HG02642 (cell line): Measurements from ENCODE around the gene VWF.

Experiments
- ATAC-seq: cut with Tn5 transposase; IDR thresholded peaks from one replicate; pipeline ENCODE4 v1.9.1; 2021; ENCODE audit warnings: mild to moderate bottlenecking; ENCODE audit not compliant: unreplicated experiment, poor library complexity

Gene VWF

DNA sequence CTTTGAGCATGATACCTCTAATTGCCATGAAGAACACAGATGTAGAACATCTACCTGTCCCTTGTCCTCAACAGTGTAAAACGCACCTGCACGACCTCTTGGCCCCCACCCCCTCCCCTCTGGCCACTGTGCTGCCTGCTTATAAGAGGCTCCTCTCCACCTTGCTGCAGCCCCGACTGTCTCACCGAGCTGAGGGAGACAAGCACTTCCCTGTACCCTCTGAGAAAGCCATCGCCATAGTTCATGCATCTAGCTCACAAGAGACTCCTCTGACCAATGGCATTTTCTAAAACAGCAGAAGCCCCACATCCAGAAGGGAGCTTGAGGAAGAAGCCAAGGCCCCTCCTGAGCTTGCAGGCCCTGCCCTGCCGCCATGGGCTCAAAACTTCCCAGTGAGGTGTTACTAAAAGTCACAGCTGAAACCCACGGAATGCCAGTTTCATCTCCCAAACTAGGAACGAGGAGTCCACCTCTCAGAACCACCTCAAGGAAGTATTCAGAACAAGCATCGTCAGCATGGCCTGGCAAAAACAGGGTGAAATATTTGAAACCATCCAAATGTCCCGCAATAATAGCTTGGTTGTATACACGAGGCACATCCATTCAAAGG is 157.9 kb downstream of the VWF start:
- no peak for ATAC-seq

DNA sequence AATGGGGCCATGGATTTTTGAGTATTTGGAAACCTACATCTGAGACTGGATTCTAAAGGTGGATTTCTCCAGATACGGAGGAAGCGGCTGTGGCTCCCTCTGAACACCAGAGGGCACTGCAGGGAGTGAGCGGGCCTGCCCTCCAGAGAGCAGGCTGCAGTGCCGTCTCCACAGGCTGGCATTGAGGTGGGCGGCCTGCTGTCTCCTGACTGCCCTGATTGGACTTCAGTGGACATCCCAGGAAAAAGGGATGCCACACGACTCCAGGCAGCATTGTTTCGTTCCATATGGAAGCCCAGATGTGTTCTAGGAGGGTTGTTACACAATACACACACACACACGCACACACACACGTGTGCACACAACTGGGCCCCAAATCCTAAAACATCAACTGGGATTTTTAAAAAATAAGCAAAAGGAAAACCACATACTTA is 158.5 kb downstream of the VWF start:
- peak; percentile 44 for ATAC-seq

DNA sequence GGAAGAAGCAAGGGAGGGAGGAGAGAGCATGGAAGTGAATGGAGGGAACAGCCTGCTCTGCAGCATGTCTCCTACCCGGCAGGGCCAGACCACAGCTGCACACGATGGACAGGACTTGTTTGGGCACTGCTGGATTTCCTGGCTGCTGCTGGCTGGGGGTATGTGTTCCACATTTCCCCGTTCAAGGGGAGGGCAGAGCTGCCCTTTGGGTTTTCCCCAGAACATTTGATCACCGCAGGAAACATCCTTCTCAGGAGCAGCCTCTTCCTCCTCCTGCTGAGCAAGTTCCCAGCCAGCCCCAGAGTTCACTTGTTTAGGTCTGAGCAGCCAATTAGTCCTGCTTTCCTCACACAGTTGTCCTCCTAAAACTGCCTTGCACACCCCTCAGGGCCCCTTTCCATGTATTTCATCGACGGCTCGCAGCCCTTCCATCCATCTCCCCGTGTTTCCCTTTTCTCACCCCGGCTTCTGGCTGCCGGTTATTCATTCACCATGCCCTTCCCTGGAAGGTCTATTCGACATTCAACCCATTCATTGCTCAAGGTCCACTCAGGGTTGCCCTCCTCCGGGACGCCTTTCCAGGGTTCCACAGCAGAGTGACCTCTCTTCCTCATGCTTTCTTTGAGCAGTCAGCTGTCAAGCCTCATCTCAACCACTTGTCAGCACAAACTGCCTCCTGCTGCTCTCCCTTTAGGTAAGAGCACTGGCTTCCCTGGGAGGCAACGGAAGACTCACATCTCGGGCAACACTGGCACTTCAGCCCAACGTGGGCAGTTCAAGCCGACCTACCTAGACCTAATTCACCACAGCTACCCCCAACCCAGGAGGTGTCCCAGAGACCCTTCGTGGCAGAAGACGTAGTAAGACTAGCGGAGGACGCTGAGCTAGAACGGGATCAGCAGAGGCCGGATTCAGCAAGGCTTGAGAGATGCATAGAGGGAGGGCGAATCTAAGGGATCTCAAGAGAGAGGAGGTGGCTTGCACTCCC is 159.3 kb downstream of the VWF start:
- ATAC-seq: no peak

DNA sequence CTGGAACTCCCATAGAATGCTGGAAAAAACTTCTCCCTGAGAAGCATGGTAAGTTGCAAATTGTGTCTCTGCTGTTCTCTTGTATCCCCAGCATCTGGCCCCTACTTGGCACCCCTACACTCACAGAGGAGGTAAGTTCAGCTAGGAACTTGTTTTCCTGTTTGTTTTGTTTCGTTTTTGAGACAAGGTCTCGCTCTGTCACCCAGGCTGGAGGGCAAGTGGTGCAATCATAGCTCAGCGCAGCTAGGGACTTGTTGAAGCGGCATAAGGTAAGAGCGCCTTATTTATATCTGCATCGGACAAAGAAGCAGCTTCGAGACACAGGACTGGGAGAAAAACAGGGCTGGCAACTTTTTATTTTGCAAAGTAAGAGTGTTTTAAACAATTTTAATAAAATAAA is 161.0 kb downstream of the VWF start:
- ATAC-seq: no peak

DNA sequence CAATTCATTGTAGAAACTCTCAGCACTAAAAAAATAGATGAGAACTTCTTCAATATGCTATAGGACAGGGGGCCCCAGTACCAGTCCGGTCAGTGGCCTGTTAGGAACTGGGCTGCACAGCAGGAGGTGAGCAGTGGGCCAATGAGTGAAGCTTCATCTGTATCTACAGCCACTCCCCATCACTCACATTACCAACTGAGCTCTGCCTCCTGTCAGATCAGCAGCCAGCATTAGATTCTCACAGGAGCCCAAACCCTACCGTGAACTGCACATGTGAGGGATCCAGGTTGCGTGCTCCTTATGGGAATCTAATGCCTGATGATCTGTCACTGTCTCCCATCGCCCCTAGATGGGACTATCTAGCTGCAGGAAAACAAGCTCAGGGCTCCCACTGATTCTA is 163.7 kb downstream of the VWF start:
- ATAC-seq: no peak

DNA sequence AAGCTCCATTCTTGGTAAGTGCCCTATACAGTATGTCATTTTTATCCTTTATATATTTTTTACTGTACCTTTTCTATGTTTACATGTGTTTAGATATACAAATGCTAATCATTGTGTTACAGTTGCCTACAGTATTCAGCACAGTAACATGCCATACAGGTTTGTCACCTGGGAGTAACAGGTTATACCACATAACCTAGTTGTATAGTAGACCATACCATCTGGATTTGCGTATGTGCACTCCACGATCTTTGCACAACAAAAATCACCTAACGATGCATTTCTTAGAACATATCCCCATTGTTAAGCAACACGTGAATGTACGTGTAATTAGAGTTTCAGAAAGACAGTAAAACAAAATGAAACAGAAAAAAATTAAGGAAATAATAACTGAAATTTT is 167.5 kb downstream of the VWF start:
- no peak for ATAC-seq

DNA sequence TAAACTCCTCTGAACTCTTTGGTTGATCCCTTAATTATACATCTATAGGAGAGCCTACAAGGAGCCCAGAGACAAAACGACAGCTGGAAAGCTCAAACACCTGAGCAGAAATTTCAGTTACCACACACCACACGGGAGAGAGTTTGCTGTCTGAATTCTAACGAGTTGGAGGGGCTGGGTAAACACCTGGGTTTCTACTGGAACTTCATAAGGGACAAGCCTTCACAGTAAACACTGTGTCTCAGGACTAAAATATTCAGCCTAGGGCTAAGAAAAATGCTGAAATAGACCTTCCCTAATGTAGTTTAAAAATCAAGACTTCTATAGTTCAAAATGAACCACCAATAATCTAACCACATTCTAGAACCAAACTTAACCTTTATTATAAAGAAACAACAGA is 169.8 kb downstream of the VWF start:
- ATAC-seq: no peak

DNA sequence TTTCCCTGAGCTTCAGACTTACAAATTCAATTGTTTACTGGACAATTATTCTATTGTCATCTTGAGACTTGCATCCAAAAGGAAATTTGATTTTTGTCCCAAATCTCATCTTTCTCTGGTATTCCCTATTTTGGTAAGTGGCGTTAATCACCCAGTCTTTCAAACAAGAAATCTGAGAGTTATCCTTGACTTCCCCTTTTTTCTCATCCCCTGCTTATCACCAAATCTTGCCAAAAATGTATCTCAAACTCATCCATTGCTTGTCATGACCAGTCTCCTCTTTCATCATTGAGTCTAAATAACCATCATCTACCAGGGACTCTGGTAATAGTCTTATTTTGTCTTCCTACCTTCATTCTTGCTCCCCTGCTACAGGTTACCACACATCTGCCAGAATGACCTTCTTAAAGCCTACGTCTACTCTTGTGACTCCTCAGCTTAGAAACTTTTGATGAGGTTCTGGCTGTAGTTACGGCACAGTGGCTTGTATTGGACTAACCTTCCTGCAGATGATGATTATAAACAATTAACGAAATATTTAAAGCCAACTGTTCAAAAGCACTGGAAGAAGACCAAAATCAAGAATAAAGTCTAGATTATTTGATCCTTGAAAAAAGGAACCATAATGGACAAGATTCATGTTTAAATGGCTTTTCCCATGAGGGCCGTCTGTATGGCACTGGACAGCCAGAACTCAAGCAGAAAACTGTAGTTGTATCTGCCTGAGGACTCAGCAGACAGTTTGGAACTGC is 170.5 kb downstream of the VWF start:
- no peak for ATAC-seq

DNA sequence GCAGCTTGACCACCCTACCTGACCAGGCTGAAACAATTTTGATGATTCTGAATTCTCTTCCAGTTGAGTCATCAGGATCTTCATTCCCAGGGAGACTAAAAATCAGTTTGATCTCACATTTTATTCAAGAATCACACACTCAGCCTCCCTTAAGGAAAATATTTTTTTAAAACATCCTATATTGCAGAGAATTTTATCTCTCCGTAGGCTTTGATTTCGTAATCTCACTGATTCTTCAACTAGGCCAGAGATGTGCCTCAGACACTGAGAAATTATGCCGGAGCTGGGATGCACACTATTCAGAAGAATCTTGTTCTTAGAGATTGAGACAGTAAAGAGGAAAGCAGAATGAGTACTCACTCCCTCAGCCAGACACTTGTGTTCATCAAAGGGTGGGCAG is 172.4 kb downstream of the VWF start:
- no peak for ATAC-seq

DNA sequence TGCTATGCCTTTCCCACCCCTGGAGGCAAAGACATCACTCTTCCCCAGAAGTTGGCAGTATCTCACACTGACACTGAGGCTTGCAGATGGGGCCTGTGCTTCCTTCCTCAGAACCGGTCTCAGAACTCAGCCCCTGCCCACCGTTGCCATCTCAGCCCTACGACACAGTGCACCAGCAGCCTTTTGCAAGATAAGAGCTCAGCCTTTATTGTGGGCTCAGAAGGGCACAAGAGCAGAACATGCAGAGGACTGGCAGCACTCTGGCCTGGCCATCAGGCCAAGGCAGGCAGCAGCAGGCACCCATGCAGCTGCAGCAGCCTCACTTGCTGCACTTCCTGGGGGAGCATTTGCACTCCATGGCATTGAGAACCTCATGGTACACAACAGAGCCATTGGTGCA is 175.8 kb downstream of the VWF start:
- ATAC-seq: no peak

DNA sequence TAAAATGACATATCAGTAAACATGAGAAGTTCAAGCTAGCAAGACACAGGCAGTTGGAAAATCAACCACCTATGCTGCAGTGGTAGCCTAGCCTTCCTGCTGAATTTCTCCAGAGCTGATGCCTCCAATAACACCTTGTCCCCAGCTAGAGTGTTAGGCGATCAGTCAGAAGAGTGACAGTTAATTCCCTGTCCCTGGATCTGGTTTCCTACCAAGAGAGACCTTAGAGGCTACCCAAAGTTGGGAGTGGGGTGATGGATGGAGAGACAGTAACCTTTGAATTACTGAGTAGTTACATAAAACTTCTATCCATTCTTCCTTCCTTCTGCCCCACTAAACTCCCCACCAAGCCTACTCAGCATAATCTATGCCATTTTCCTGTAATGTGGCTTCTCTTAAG is 177.5 kb downstream of the VWF start:
- ATAC-seq: no peak

DNA sequence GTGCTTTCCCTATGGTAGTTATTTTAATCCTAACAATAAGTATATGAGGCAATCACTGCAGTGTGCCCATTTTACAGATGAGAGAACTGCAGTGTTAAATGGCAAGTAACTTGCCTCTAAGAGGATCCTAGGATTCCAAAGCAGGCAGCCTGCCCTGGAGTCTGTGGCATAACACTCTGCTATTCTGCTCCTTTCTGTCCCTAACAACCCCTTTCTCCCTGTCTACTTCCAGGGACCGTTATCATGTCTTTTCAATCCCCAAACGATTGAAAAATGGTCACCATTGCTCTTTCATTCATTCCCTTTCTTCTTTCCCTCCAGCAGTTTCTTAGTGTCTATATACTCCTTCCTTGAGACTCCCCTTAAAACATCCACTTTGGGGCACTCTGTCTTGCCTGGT is 178.1 kb downstream of the VWF start:
- ATAC-seq: no peak

DNA sequence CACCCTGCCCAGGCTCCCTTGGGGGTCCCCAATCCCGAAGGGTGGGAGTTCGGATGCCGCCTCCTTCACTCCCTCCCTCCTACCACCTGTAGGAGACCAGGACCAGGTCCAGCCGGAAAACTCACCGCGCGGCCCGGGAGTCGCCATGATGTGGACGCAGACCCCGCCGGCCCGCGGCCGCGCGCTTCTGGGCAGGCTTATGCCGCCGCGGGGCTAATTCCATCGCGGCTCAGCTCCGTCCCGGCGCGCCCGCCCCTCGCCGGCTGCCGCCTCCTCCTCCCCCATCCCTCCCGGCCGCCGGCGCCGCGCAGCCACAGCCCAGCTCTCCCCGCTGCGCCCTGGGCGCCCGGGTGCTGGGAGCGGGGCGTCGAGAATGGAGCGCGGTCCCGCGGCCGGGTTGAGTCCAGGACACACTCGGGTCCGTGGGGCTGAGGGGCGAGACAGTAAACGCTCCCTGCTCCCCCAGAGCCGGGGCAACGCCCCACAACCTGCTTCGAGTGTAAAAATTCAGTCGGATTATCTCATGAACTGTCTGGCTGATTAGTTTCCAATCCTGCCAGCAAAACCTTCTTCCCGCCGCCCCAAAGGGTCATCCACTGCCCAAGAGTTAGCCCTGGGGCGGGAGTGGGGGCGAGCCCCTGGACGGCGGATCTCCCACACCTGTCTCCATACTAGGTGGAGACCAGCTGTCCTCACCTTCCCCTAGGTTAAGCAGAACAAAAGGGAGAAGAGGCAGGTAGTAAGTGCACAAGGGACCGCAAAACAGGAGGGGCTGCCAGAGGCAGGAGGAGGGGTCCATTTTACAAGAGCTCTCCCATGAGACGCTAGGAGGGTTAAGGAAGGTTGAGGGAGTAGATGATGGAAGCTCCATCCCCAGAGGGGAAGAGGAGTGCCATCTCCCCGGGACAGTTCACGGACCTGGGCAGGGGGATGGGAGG is 179.1 kb downstream of the VWF start, which contains the start of gene ANO2:
Gene ANO2, minus strand, starts transcription at position 189 of the 938 bp plus-strand sequence. Its CDS starts 42 bp downstream, at position 147.
- no peak for ATAC-seq

DNA sequence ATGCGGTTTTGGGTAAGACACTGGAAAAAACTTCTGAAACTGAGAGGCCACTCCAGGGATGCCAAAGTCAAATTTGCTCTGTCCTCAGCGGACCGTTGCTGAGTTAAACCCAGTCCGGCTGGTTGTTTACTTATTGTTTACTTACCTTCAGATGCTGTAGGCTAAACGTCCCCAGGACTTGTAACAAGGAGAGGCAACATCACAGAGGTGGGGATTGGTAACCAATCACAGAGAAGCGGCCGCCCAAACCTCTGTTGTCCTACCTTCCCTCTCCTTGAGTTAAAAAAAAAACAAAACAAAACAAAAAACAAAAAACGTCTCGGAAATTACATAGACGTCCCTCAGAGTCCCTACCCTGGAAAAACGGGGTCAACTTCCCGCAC is 179.8 kb downstream of the VWF start:
- no peak for ATAC-seq

DNA sequence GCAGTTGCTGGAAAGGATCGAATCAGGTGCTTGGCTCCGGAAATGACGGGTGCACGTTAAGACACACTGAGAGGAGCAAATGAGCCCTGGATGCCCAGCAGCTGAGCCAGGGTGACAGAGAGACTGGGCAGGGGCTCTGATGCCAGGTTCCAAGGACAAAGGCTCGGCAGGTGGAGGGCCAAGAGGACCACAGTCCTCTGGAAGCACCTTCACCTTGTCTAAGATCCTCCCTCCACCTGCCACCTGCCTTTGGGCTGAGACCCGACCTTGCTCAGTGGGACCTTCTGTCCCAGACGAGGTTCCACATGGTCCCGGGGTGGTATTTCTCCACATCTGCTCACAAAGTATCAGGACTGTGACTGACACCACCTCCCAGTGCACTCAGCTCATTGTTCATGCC is 180.4 kb downstream of the VWF start:
- ATAC-seq: no peak

DNA sequence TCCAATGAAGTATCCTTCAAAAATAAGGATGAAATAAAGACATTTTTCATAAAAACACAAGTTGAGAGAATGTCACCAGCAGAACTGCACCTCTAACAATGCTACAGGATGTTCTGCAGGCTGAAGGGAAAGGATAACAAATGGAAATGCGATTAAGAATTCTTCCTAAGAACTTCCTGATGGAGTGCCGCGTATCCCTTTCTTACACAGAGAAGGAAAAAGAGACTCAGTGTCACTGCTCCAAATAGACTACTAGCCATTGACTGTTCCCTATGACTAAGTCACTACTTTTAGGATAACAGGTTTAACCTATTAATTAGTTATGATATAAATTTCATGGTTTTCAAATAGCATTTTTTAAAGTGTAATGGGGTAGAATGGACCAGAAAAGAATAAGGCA is 182.6 kb downstream of the VWF start:
- ATAC-seq: no peak

DNA sequence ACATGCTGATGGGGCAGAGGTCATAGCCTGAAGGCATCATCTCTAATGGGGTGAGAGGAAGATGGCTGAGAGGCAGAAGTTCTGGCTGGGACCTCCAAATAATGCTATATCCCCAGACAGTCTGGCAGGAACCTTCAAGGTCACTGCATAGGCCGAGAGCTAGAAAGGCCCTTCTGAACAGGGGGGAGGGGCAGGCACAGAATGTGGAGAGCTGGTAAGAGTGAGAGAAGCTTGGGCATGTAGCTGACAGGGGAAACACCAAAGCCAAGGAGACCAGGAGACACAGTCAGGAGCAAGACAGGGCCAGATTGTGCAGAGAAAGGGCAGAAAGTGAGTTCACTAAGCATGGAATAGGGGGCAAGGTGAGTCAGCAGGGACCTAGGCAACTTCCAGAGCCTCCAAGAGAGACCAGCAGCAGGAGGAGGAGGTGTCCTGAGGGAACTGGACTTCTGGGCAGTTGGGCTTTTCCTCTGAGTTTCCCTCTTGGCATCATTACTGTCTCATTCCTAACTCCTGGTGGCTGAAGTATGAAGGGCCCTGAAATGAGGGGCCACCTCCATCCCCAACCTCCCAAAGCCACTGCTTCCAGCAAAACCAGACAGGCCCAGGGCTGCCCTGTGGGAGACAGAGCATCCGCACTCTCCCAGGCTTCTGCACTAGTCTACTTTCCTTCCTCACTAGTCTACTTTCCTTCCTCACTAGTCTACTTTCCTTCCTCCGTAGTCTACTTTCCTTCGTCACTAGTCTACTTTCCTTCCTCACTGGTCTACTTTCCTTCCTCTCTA is 196.5 kb downstream of the VWF start:
- ATAC-seq: no peak

DNA sequence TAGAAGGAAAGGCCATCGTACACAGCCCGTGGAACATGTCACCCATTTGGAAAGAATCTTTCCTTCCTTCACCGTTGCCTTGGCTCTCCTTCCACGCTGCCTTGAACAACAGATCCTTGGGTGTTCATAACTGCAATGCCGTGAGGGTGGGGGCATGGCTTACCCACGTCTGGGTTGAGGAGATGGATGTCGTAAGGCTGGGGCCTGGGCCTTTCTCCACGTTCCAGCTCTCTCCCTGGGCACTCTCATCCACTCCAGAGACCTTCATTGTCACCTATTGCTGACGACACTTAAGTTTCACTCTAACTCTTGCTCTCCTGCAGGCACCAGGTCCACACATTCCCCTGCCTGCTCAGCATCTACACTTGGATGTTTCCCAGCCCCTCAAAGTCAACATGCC is 198.8 kb downstream of the VWF start:
- ATAC-seq: no peak

DNA sequence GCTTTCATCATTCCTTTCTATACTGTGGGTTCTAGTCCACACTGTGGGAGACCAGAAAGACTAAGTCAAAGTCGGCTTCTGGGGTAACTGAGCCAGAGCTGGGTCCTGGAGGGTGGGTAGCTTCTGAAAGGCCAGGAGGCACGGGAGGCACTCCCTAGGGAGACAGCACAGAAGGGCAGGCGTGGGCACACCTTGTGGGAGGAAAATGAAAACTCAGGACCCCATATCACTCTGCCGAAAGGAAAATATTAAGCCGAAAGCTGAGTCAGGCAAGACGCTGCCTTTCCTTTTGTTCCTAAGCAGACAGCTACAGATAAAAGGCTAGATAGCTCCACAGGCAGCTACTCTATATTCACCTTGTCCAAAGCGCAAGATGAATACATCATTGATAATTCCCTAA is 200.1 kb downstream of the VWF start:
- ATAC-seq: no peak
